Ovary (tissue), 10 donors: ENCODE measurements around the gene FAM184B. TPM values are rescaled to one million over a fixed set of nuclear protein-coding genes. Genes with fewer than 3 reads are reported as not detected.

Experiments used
- DNase-seq, 5 donors: peaks; one replicate each; pipeline ENCODE4 v3.0.0-alpha.2; 2019 to 2020
- H3K27ac ChIP-seq, 2 donors: fragments of 200-600 bp; one replicate each; pipeline versions ENCODE4 v1.5.1 to v1.8.0; 2019 to 2022
- H3K27me3 ChIP-seq: fragments of 200-600 bp; one replicate; pipeline ENCODE4 v1.8.0; 2022
- H3K36me3 ChIP-seq: fragments of 200-600 bp; sonication (generic); one replicate; pipeline ENCODE4 v1.5.1; 2019
- H3K4me1 ChIP-seq: one replicate; pipeline ENCODE4 v1.8.1; 2013; ENCODE audit warnings: mild to moderate bottlenecking, moderate library complexity; ENCODE audit not compliant: insufficient read depth
- H3K4me3 ChIP-seq: fragments of 200-600 bp; sonication (generic); one replicate; pipeline ENCODE4 v1.5.1; 2017
- H3K9me3 ChIP-seq, 2 donors: fragments of 200-600 bp in 1 of 2; sonication (generic) in 1 of 2; one replicate each; pipeline versions ENCODE4 v1.5.1 to v1.8.1; 2013 to 2019; ENCODE audit warnings: mild to moderate bottlenecking in 1 of 2, moderate library complexity in 1 of 2
- EP300 ChIP-seq: sonication (generic); formaldehyde crosslinking; IDR thresholded peaks from one replicate; pipeline ENCODE4 v1.6.1; 2017; ENCODE audit warnings: antibody characterized with exemption
- POLR2A ChIP-seq: fragments of 450-650 bp; IDR thresholded peaks from one replicate; pipeline ENCODE4 v1.6.1; 2017; ENCODE audit warnings: antibody characterized with exemption, mild to moderate bottlenecking, moderate library complexity
- WGBS, 3 donors: extraction: QIAGEN DNeasy Blood & Tissue Kit in 1 of 3; methylation state at CpG; one replicate each; pipeline versions ENCODE4 v1.1.5 to v1.1.7; 2013 to 2017; 5-methylcytosine and 5-hydroxymethylcytosine counted together
- intact Hi-C, 4 donors: fragments of 100-400 bp; cut with DNase I; formaldehyde crosslinking; loops; one replicate each; pipeline versions ENCODE4 v1.11.0 to v1.15.1; 2022 to 2023
- long read RNA-seq, 3 donors: library from polyadenylated mRNA in 2 of 3; unstranded in 2 of 3; transcript quantifications; one replicate each; pipeline ENCODE4 v2.0.0 and lab custom pipeline, GENCODE V29; 2021 to 2026
- polyA plus RNA-seq, 2 donors: library from polyadenylated mRNA; stranded (reverse); fragments of 200-250 nt in 1 of 2; fragments of 350-450 nt in 1 of 2; fragmentation: Illumina TruSeq in 1 of 2; extraction: RNeasy Lipid Tissue Mini Kit (QIAGEN cat#74804) in 1 of 2; gene quantifications; one replicate each; pipeline ENCODE4 v1.2.3, GENCODE V29; 2013 to 2014
- total RNA-seq, 7 donors: library from RNA; depleted of rRNA in 2 of 7; stranded (reverse); fragments of >200 nt in 2 of 7; fragmentation: NEBNext Ultra II Directional in 3 of 7; extraction: Animal tissue kit (Norgen Biotek cat#: 25700) in 3 of 7; gene quantifications; one replicate each; pipeline versions ENCODE4 v1.1.0 to v1.2.4, GENCODE V29; 2016 to 2023
- TF ChIP-seq, protein P1 (sequence below), 3 donors: fragments of 450-650 bp in 2 of 3; fragments of 200-600 bp in 1 of 3; IDR thresholded peaks; one replicate each; pipeline versions ENCODE4 v1.5.1 to v1.8.0; 2016 to 2022; ENCODE audit warnings: antibody characterized with exemption in 3 of 3, mild to moderate bottlenecking in 1 of 3
- donor health status: DM: no; HTN: no; CAD: no; lungs with moderate emphysema.
- donor health status: DM: no; HTN: no; CAD: no.
- donor health status: Bipolar disorder and iron deficiency.
- donor health status: DM: yes; HTN: yes; CAD: no.
- donor health status: DM: no; HTN: no; CAD: no.
- donor health status: DM: yes; HTN: yes; CAD: no.

FAM184B gene
- under 1 TPM in 2 of 7 donors, not detected in 5; 0.03 to 0.05 TPM for total RNA-seq
- under 1 TPM; 0.03 to 0.17 TPM for polyA plus RNA-seq
- long read RNA-seq, donor 1, partial matches to known transcripts = 0 of 39 reads
- long read RNA-seq, donor 1, other reads (novel, unspliced or antisense) = 39 of 39 reads
- long read RNA-seq, donor 2, partial matches to known transcripts = 19 of 19 reads
- long read RNA-seq, donor 2, other reads (novel, unspliced or antisense) = 0 of 19 reads
- long read RNA-seq, donor 3, partial matches to known transcripts = 0 of 38 reads
- long read RNA-seq, donor 3, other reads (novel, unspliced or antisense) = 38 of 38 reads

DNA sequence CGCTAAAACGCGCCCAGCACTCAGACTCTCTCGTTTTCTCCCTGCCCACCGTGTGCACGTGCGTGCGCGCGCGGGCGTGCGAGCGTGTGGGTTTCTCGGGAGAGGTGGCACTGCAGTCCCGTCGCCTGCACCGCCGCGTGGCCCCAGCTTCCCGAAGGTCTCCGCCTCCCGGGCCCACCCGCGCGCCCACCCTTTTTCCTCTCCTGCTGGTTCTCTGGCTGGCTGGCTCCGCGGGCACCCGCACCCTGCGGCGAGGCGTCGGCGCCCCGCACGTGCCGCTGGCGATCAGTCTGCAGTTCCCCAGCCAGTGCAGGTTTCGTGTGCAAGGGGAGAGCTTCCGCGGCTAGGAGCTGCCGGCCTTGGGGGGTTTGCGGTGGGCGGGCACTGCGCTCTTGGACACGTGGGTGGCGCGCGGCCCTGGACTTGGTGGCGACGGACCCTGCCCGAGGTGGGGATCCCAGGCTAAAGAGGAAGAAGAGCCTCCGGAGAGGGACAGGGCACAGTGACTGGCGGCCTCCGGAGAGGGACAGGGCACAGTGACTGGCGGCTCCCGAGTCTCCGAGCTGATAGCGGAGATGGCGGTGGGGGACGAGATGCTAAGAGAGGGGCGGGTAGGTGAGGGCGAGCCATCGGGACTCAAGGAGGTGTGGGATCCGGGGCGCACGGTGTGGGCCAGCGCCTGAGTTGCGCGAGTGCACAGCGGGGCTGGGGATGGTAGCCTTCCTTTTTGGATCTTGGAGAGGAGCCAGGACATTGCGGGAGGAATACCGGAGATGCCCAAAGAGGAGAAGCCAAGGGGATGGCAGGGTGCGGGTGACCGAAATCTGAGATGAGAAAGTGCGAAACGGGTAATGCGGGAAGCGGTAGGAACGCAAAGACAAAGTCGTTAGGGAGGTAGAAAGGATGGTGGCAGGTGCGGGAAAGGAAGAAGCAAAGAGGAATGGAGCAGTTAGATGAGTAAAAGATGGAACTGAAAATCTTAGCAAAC is at the start of gene FAM184B:
FAM184B (minus strand) TSS at position 322 of the 988 bp plus-strand sequence. CDS start 322 bp downstream, outside the sequence.
- peak within 1 kb of the TSS; percentile 24 for H3K4me3 ChIP-seq
- H3K27ac ChIP-seq = no peak within 1 kb of the TSS
- no peak for DNase-seq
- intact Hi-C loops = no loop called here
- WGBS, 3 donors = 2% methylated on average over 79 to 82 of the region's 82 CpGs
- no peaks in the 10 kb centered on the region for H3K36me3 ChIP-seq
- H3K9me3 ChIP-seq = no peaks in the 10 kb centered on the region
- H3K4me1 ChIP-seq = peaks cover 7% of the 10 kb centered on the region
- no peaks in the 10 kb centered on the region for H3K27me3 ChIP-seq
- no peak for TF ChIP-seq EP300
- no peak for TF ChIP-seq POLR2A
- TF ChIP-seq, protein P1, sequence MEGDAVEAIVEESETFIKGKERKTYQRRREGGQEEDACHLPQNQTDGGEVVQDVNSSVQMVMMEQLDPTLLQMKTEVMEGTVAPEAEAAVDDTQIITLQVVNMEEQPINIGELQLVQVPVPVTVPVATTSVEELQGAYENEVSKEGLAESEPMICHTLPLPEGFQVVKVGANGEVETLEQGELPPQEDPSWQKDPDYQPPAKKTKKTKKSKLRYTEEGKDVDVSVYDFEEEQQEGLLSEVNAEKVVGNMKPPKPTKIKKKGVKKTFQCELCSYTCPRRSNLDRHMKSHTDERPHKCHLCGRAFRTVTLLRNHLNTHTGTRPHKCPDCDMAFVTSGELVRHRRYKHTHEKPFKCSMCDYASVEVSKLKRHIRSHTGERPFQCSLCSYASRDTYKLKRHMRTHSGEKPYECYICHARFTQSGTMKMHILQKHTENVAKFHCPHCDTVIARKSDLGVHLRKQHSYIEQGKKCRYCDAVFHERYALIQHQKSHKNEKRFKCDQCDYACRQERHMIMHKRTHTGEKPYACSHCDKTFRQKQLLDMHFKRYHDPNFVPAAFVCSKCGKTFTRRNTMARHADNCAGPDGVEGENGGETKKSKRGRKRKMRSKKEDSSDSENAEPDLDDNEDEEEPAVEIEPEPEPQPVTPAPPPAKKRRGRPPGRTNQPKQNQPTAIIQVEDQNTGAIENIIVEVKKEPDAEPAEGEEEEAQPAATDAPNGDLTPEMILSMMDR (IDR thresholded peaks at IDR 0.05) = no peak

- no peak overlapping the region for H3K27ac ChIP-seq
- H3K36me3 ChIP-seq = no peaks in the 10 kb centered on the region
- 24 to 33% (median 28%) methylated on average over 1 of the region's 1 CpG for WGBS, 3 donors
- no peak for DNase-seq
- H3K4me3 ChIP-seq = no peak overlapping the region
- TF ChIP-seq, protein P1 (IDR thresholded peaks at IDR 0.05) = no peak
- TF ChIP-seq EP300 (no peak), POLR2A (no peak)
- H3K27me3 ChIP-seq = no peaks in the 10 kb centered on the region
- H3K9me3 ChIP-seq = no peaks in the 10 kb centered on the region
- intact Hi-C loops = loop anchor here in 1 of 4 donors (10.0 kb wide), 1 partner anchor 761 kb away; no protein-coding TSS in a partner anchor
- no peaks in the 10 kb centered on the region for H3K4me1 ChIP-seq
These were observed 42.6 kb upstream of the FAM184B start for GRCh38 chr4:17823871-17824669.

DNA sequence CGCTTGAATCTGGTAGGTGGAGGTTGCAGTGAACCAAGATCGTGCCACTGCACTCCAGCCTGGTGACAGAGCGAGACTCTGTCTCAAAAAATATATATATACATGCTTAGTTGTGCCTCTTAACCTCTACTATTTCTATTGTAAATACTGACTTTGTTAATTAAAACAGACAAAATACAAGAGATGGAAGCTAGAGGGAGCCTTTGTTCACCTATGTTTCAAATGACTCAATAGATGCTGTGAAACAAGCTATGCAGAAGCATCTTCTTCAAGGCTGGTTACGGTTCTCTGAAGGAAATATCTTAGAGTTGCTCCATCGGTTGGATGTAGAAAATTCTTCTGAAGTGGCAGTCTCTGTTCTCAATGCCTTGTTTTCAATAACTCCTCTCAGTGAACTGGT is 35.6 kb upstream of the FAM184B start:
- Histone ChIP-seq H3K9me3 (no peaks in the 10 kb centered on the region), H3K27ac (no peak overlapping the region), H3K27me3 (no peaks in the 10 kb centered on the region), H3K4me3 (no peak overlapping the region), H3K4me1 (no peaks in the 10 kb centered on the region), H3K36me3 (no peaks in the 10 kb centered on the region)
- no peak for TF ChIP-seq POLR2A
- no peak for TF ChIP-seq EP300
- TF ChIP-seq, protein P1 (IDR thresholded peaks at IDR 0.05) = peak in 2 of 3 donors; percentile 47 to 58
- 41 to 47% (median 45%) methylated on average over 5 of the region's 5 CpGs for WGBS, 3 donors
- DNase-seq = no peak
- intact Hi-C loops = loop anchor here in 2 of 4 donors (10.0 kb wide), 2 partner anchors 768 to 778 kb away; no protein-coding TSS in a partner anchor

DNA sequence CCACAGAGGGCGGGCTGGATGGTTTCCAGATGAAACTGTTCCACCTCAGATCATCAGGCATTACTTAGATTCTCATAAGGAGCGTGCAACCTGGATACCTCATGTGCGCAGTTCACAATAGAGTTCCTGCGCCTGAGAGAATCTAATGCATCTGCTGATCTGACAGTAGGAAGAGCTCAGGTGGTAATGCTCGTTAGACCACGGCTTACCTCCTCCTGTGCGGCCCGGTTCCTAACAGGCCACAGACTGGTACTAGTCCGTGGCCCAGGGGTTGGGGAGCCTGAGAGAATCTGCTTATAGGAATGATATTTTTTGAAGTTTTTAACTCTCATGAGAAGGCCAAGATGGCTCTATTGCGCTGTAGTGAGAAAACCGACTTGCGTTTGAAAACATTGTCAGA is 34.7 kb upstream of the FAM184B start:
- H3K27ac ChIP-seq = no peak overlapping the region
- 95 to 96% (median 96%) methylated on average over 12 of the region's 12 CpGs for WGBS, 3 donors
- no peaks in the 10 kb centered on the region for H3K9me3 ChIP-seq
- no peak for DNase-seq
- H3K36me3 ChIP-seq = no peaks in the 10 kb centered on the region
- TF ChIP-seq EP300 (no peak), POLR2A (no peak)
- TF ChIP-seq, protein P1 (IDR thresholded peaks at IDR 0.05) = no peak
- H3K4me1 ChIP-seq = no peaks in the 10 kb centered on the region
- H3K27me3 ChIP-seq = no peaks in the 10 kb centered on the region
- intact Hi-C loops = loop anchor here in 2 of 4 donors (10.0 kb wide), 2 partner anchors 769 to 779 kb away; no protein-coding TSS in a partner anchor
- no peak overlapping the region for H3K4me3 ChIP-seq
